DOHH2 (cell line): ENCODE measurements around the gene ADGRL3.

ENCODE experiments used
- H3F3A ChIP-seq: fragments of 200-600 bp; sonication (generic), shearing (Covaris generic); 2 replicates; pipeline ENCODE4 v1.6.0; 2016; ENCODE audit warnings: antibody characterized with exemption, mild to moderate bottlenecking; ENCODE audit not compliant: control insufficient read depth, insufficient read depth
- H3K27ac ChIP-seq: fragments of 200-600 bp; sonication (generic); 2 replicates; pipeline ENCODE4 v1.5.1; 2014; ENCODE audit warnings: low read depth, mild to moderate bottlenecking, low read length, moderate library complexity
- H3K27me3 ChIP-seq: fragments of 200-600 bp; sonication (generic); 2 replicates; pipeline ENCODE4 v1.6.1; 2014; ENCODE audit warnings: mild to moderate bottlenecking, low read length, mixed read lengths; ENCODE audit not compliant: control insufficient read depth
- H3K36me3 ChIP-seq: fragments of 200-600 bp; sonication (generic); 2 replicates; pipeline ENCODE4 v1.6.1; 2014; ENCODE audit warnings: mild to moderate bottlenecking, low read length, moderate library complexity, mixed read lengths; ENCODE audit not compliant: control insufficient read depth
- H3K4me1 ChIP-seq: fragments of 200-600 bp; sonication (generic); 2 replicates; pipeline ENCODE4 v1.6.1; 2014; ENCODE audit warnings: mild to moderate bottlenecking, low read length, mixed read lengths; ENCODE audit not compliant: control insufficient read depth
- H3K4me2 ChIP-seq: fragments of 200-600 bp; sonication (generic); 2 replicates; pipeline ENCODE4 v1.6.0; 2014; ENCODE audit warnings: mild to moderate bottlenecking, low read length, moderate library complexity
- H3K4me3 ChIP-seq: fragments of 200-600 bp; sonication (generic); 2 replicates; pipeline ENCODE4 v1.5.1; 2014; ENCODE audit warnings: mild to moderate bottlenecking, low read length, mixed read lengths
- H3K79me2 ChIP-seq: fragments of 200-600 bp; sonication (generic); 2 replicates; pipeline ENCODE4 v1.6.1; 2014; ENCODE audit warnings: mild to moderate bottlenecking, low read length, mixed read lengths; ENCODE audit not compliant: control insufficient read depth
- H3K9me2 ChIP-seq: fragments of 200-600 bp; sonication (generic); replicated peaks from 2 replicates; pipeline ENCODE4 v1.6.1; 2014; ENCODE audit warnings: mild to moderate bottlenecking, low read length, mixed read lengths; ENCODE audit not compliant: control insufficient read depth
- H3K9me3 ChIP-seq: fragments of 200-600 bp; sonication (generic); 2 replicates; pipeline ENCODE4 v1.6.1; 2014; ENCODE audit warnings: antibody characterized with exemption, low read length, mixed read lengths; ENCODE audit not compliant: control insufficient read depth, insufficient read depth
- H4K20me1 ChIP-seq: fragments of 200-600 bp; sonication (generic); 2 replicates; pipeline ENCODE4 v1.6.0; 2014; ENCODE audit warnings: low read depth, mild to moderate bottlenecking, antibody characterized with exemption, low read length, moderate library complexity; ENCODE audit not compliant: control insufficient read depth, insufficient read depth
- CTCF ChIP-seq: fragments of 200-600 bp; sonication (generic); IDR thresholded peaks from one replicate; pipeline ENCODE4 v1.5.1; 2014; ENCODE audit warnings: antibody characterized with exemption, mild to moderate bottlenecking, low read depth, low read length; ENCODE audit not compliant: poor library complexity, severe bottlenecking
- EZH2phosphoT487 ChIP-seq: fragments of 200-600 bp; sonication (generic); IDR thresholded peaks from 2 replicates; pipeline ENCODE4 v1.6.1; 2017; ENCODE audit warnings: borderline replicate concordance, mild to moderate bottlenecking, antibody characterized with exemption, low read length, moderate library complexity, mixed read lengths

The ADGRL3 gene

GRCh38 chr4:61193863-61194262 is 6.3 kb upstream of the ADGRL3 start:
- no peaks in the 10 kb centered on the region for H3K79me2 ChIP-seq
- no peaks in the 10 kb centered on the region for H3K27me3 ChIP-seq
- H3K9me3 ChIP-seq, result no peaks in the 10 kb centered on the region
- H3K36me3 ChIP-seq, result no peaks in the 10 kb centered on the region
- no peaks in the 10 kb centered on the region for H3F3A ChIP-seq
- H3K27ac ChIP-seq, result no peak overlapping the region
- H3K4me3 ChIP-seq, result no peak overlapping the region
- no peak for TF ChIP-seq CTCF
- TF ChIP-seq EZH2phosphoT487, result no peak
- no peak overlapping the region for H3K4me2 ChIP-seq
- no peaks in the 10 kb centered on the region for H4K20me1 ChIP-seq
- H3K9me2 ChIP-seq, result no peaks in the 10 kb centered on the region
- H3K4me1 ChIP-seq, result no peaks in the 10 kb centered on the region

DNA sequence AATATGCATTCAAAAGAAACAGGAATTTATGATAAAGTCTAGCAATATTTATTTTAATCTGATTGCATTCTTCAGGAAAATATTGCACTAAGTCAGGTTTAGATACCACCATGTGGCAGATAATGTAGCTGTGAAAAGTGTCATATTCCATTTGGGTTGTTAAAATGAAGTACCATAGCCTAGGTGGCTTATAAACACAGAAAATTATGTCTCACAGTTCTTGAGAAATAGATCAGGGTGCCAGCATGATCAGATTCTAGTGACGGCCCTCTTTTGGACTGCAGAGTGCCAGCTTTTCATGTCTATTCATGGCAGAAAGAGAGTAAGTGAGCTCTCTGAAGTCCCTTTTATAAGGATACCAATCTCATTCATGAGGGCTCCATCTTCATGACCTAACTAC is 5.6 kb upstream of the ADGRL3 start:
- TF ChIP-seq EZH2phosphoT487, result no peak
- TF ChIP-seq CTCF, result no peak
- H3K27me3 ChIP-seq, result no peaks in the 10 kb centered on the region

DNA sequence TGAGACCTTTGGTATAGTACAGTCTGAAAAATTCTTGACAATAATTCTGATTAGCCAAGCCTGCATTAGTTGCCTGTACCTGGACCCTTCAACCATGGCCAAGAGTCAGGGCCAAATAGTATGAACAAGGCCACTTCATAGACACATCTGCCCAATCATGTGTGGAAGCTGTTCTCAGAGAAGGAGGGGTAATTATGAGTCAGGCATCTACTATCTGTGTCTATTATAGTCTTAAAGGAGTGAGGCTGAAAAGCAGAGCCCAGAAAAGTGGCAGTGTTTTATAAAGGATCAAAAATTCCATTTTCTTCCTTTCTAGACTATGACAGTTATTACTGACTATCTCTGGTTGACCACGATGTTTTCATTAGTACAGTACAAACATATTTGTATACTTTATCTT is 5.0 kb upstream of the ADGRL3 start:
- Histone ChIP-seq H3K4me2 (no peak overlapping the region), H3K9me3 (no peaks in the 10 kb centered on the region)

More for the DNA sequence above, 5.6 kb upstream of the ADGRL3 start:
- Histone ChIP-seq H3K27ac (no peak overlapping the region), H3K9me2 (no peaks in the 10 kb centered on the region), H3K4me3 (no peak overlapping the region), H4K20me1 (no peaks in the 10 kb centered on the region), H3K79me2 (no peaks in the 10 kb centered on the region), H3K36me3 (no peaks in the 10 kb centered on the region), H3K4me1 (no peaks in the 10 kb centered on the region), H3K4me2 (no peak overlapping the region), H3F3A (no peaks in the 10 kb centered on the region), H3K9me3 (no peaks in the 10 kb centered on the region)

More for the DNA sequence above, 5.0 kb upstream of the ADGRL3 start:
- no peak overlapping the region for H3K27ac ChIP-seq
- H3K27me3 ChIP-seq, result no peaks in the 10 kb centered on the region
- H3F3A ChIP-seq, result no peaks in the 10 kb centered on the region
- H3K4me3 ChIP-seq, result no peak overlapping the region
- no peaks in the 10 kb centered on the region for H4K20me1 ChIP-seq
- no peaks in the 10 kb centered on the region for H3K79me2 ChIP-seq
- H3K36me3 ChIP-seq, result no peaks in the 10 kb centered on the region
- TF ChIP-seq CTCF (no peak), EZH2phosphoT487 (no peak)
- no peaks in the 10 kb centered on the region for H3K4me1 ChIP-seq
- H3K9me2 ChIP-seq, result no peaks in the 10 kb centered on the region
